GM19463 (cell line): ENCODE measurements around the gene TUNAR.

Source experiments
- ATAC-seq: cut with Tn5 transposase; IDR thresholded peaks from one replicate; pipeline ENCODE4 v1.9.1; 2021; ENCODE audit warnings: mild to moderate bottlenecking, moderate library complexity; ENCODE audit not compliant: unreplicated experiment

The TUNAR gene

DNA sequence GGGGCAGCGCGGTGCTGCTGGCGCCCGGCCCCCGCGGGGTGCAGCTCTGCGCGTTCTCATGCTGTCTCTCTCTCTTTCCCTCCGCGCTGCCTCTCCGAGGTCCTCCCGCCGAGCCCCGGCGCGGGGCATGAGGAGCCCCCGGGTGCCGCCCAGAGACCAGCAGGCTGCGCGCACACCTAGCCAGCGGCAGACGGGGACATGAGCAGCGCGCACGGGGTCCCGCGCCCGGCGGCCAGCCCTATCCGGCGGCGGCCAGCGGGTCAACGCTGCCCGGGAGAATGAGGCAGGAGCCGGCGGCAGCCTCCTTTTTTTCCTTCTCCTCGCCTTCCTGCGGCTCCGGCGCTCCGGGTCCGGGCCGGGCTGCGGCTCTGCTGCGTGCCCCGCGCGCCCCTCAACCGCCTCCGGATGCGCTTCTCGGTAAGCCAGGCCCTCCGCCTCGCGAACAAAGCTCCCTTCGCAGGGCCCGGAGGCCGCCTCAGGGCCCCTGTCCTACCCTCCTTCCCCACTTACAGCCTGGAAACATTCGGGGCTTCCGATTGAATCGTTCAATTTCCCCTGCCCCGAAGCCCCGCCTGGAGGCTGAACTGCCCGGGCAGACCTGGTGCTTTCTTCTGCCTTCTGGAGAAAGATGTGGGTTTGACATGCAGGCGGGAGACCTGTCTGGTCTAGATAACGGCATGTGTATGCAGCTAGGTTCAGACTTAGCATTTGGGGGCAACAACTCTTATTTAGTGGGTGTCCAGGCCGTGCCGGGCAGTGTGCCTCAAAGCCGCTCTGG, at the start of gene TUNAR:
Gene TUNAR, plus strand, starts transcription at position 72 of the 778 bp plus-strand sequence.
- no peak for ATAC-seq

DNA sequence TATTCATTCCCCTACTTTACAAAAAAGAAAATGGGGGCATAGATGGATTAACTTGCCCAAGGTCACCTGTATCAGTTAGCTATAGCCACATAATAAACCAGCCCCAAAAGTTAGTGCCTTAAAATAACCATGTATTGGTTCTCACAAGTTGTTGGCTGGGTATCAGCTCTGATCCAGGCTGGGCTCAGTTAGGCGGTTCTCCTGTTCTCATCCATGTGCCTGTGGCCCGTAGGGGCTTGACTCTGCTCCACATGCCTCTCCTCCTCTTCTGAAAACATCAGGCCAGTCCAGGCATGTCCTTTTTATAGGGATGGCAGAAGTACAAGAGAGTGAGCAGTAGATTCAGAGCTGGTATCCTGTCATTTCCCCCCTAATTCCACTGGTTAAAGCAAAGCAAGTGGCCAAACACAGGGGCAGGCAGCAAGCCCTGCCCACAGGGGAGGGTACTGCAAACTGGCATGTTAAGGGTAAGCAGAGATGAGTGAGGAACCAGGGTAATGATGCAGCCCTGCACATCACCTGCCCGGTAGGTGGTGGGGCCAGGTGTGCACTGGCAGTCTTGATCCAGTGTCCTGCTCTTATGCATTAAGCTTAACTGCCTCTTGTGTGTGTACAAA, 47.9 kb upstream of the TUNAR start:
- no peak for ATAC-seq

DNA sequence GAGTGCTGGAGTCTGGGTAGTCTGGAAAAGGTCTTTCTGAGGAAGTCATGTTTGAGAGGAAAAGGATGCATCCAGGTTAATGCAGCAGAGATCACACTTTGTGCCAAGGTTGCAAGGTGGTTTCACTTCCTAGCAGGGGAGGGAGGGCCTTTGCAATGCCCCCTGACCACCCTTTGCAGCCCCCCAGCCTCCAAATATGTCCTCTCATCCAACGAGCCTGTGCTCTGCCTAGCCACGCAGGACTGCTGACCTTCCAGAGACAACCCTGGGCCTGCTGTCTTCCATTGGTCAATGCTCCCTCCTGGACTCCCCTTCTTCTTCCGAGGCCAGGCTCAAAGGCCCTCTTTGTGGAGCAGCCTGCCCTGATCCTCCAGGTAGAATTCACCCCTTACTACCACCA, 47.3 kb upstream of the TUNAR start:
- no peak for ATAC-seq

DNA sequence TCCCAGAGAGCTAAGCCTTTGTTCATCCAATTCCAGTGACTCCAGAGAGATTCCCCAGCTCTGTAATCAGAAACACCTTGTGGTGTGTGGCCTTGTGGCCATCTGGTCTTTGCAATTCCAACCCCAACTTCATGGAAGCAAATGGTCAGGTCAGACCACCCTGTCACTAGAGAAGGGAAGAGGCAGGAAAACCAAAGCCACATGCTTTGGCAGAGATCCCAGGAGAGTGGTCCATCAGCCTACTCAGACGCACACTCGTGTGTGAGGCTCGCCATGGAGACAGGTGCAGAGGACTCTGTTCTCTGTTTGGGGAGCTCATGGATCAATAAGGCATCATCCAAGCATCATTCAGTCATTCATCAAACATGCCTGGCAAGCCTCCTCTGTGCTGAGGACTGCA, 46.2 kb upstream of the TUNAR start:
- ATAC-seq: no peak

DNA sequence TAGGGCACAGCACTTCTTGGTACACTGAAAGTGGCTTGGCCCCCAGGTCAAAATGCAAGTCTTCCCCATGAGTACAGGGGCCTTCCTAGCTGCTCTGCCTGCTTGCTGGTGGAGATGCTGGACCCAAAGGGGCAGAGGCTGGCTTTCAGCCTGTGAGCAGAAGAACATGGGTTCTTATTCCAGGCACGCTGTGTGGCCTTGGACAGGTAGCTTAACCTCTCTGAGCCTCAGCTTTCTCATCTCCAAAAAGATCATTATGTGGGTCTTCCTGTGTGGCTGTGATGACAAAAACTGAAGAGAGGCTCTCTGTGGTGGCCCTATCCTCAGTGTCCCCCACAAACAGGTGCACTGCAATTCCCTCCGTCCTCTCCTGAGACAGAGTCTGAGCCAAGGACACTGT, 45.6 kb upstream of the TUNAR start:
- ATAC-seq: no peak

DNA sequence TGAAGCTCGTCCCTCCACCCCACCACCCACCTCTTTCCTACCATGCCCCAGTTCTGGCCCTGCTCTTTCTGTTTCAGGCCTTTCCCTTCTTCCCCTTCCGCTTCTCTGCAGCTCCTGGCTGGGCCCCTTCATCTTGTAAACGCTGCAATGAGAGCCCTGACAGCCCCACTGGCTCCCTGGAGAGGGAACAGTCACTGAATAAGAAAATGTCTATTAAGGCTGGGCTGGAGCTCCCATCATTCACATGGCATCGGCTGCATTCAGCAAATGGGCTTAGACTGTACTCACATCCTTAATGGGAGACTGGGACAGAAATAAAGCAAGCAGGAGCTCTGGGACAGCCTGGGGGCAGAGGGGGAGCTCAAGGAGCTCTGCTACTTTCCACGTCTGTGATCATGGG, 45.2 kb upstream of the TUNAR start:
- no peak for ATAC-seq

DNA sequence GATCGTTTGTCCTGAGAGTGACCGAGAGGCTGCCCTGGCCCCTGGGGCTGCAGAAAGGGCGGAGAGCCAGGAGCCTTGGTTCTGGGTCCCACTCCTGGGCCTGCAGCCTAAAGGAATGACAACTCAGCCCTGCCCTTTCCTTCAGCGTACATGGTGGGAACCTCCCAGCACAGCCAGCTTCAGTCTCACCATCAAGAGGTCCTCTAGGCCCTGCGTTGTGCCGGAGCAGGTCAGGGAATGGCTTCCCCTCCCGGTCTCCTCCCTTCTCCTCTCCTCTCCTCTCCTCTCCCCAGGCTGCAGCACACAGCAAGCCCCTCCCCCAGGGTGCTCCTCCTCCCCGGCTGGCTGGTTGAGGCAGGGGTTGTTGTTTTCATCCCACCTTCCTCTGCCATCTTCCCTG, 44.6 kb upstream of the TUNAR start:
- ATAC-seq: no peak

DNA sequence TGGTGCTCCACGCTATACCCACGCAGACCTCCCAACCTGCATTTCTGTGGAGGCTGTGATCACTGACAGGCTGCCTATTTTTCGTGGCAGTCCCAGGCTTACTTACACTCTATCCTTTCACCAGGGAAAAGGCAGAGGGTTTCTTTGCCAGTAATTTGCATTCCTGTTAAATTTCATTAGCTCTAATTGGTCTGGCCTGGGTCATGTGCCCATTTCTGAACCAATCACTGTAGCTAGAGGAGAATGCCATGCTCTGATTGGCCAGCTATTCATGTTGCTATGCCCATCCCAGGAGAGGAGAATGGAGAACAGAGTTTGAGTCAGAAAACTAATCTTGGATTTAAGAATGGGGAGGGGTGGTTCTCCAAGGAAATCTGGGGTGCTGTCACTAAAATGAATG, 43.2 kb upstream of the TUNAR start:
- no peak for ATAC-seq

DNA sequence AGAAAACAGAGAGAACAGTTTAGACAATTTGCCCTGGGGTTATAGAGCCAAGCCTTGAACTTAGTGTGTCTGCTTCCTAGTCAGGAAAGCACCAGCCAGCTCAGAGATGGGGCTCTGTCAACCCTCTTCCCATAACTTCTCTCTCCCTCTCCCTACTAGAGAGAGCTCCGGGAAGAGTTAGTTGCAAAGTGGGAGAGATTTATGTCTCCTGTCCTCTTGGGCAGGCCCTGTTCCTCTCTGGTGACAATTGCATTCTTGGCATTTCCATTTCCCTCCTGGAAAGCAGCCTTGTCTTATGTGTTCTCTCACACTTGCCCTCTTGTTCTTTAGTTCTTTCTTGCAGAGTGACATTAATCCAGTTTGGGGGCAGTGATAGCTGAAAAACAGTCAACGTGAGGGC, 42.1 kb upstream of the TUNAR start:
- no peak for ATAC-seq

DNA sequence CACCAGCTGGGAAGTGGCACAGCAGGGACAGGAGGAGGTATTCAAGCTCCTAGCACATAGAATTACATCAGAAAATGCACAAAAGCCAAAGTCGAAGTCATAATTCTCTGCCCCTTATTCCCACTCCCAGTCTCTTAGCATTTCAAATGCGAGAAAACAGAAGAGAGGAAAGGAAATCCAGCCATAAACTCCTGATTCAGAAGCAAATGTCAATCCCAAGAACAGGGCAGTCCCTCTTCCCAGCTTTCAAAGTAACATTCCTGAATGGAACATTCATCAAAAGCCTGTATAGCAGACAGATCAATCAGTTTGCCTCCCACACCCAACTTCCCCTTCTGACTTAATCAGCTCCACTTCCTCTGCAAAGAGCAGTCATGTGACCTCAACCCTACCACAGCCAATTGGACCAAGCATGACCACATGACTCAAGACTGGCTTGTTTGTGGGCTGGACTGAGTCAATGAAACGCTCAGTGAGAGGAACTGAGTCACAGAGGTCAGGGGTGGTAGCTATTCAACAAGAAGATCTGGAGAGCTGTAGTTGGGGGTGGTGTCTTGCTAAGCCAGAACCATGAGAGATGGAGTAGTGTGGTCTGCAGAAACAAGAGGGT, 41.4 kb upstream of the TUNAR start:
- no peak for ATAC-seq

DNA sequence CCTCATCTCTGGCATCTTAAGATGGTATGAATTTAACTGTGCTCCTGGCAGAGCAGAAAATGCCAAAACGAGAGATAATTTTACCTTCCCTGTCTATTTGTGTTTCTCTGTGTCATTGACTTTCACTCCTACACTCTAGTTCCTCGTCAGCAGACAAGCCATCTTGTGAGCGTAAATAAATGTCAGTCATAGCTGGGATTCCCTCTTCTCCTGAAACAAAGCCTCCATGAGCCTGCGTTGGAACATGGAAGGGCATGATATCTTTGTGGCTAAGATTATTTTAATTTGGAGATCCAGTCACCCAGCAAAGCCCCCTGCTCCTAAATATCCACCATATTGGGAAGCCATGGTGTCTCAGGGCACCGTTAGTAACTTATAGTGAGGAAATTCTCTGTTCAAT, 37.8 kb upstream of the TUNAR start:
- no peak for ATAC-seq

DNA sequence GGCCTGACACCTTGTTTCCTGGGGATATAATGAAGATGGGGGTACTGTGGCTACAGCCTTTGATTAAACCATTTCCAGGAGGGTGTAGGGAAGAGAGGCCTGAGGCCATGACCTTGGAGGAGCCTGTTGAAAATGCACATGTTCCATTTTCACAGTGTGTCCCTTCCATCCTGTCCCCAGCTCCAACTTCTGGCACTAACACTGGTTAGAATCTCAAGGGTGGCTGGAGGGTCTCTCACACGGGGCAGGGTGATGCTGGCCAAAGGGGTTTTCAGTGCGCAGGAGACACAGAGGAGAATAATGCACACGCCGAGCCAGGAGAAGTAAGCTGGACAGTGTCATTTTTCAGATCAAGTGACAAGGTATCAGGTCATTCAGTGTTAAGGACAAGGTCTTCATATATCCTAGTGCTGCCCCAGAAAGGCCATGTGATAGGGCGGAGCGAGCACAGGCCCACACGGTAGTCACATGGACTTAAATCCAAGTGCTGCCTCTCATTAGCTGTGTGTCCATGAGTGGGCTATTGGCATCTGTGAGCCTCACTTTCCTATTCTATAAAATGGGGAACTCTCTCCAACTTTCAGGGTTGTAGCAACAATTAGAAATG, 36.4 kb upstream of the TUNAR start:
- ATAC-seq: no peak

DNA sequence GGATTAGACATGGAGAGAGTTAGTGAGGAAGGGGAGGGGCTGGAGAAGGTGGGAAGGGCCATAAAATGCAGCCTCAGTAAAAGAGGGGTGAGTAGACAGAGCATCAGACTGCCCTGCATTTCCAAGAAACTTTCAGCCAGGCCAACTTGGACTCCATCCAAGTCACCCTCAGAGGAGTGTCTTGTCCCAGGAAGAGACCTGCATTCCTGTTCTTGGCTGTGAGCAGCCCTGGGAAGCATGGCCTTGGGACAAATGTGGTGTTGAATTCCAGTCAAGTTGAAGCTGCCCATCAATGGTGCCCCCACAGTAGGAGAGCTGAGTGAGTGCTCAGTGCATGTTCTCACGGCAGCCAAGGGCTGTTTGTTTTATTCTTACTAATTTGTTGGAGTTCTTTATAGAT, 35.0 kb upstream of the TUNAR start:
- ATAC-seq: no peak

DNA sequence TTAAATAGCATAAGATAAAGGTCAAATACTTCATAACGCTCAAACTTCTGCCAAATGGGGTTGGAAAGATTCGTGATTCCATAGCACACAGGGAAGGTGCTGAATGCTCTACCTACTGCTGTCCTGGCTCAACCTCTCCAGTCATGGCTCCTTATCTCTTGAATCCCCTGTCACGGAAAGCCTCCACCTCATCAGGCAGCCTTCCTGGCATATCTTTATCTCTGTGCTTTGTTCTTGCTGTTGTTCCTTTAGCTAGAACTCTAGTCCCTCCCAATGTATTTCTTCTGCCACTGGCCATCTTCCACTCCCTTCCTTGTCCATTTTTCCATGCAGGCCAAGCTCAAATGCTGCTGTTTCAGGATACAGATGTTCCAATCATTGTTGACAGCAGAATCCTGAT, 26.9 kb upstream of the TUNAR start:
- ATAC-seq: no peak

DNA sequence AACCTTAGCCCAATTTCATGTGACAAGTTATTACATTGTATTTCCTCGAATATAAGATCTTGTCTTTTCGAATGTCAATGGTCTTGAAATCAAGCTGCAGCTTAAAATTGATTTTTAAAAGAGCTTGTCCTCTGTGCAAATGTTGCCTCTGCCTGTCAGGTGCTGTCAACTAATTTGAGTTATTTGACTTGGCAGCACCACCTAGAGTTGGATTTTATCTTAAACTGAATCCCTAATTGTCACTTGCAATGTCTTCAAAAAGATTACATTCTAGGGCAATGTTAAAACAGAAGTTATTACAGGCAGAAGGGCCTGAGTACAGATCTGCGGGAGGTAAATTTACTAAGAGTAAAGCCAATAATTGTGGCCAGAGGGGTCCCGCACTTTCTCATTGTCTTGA, 26.2 kb upstream of the TUNAR start:
- no peak for ATAC-seq

DNA sequence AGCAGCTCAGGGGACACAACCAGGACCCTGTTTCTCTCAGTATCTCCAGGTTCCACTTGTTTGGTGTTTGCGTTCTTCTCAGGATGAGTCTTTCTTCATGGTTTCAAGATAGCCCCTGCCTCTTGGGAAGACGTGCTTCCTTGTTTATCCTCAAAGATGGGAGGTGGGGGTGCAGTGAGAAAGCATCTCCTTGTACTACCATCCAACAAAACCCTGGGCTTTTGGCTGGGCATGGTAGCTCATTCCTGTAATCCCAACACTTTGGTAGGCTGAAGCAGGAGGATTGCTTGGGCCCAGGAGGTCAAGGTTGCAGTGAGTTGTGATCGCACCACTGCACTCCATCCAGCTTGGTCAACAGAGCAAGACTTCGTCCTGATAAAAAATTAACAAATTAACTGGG, 21.0 kb upstream of the TUNAR start:
- no peak for ATAC-seq

DNA sequence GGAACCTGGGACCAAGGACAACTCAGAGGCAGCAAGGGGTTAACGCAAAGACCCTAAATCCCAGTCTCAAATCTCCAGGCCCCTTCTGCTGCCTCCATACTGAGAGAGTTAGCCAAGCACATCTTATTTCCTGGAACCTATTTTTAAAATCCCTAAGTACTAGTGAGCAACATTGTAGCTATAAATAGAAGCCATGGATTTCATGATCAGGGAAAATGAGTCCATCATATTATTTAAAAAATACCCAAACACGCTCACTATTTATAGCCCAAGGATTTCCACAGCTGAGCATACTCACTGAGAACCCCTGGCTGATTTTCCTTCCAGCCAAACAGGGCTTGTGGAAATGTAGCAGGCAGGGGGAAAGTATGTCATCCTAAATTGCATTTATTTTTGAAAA, 19.4 kb upstream of the TUNAR start:
- no peak for ATAC-seq

DNA sequence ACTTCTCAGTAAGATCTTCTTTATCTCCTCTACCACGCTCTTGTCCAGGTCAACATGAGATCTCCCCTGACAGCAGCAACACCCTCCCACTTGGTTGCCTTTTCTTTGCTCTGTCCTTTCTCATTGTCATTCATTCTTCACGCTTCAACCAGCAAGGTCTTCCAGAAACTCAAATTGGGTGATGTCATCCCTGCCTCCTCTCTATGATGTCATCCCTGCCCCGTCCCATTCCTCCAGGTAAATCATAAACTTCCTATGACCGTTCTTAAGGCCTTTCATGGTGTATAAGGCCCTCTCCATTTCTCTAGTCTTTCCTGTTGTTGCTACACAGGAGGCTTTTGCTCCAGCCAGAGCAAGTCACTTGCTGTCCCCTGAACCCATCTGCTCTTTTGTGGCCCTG, 17.7 kb upstream of the TUNAR start:
- no peak for ATAC-seq

DNA sequence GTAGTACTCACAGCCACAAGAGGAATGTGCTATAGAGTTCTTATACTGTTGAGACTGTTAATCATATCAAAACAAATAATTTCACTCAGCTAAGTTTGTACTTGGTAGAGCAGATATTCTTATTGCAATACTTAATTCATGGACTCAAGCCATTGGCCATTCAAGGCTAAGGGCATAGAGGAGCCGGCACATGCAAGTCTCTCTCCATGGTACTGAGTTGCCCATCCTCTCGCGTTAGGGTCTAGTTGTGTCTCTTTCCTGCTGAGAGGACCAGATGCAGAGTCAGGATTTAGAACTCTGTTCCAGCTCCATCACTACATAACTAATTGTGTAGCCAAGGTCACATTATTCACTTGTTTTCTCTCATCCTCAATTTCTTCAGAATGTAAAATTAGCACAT, 14.4 kb upstream of the TUNAR start:
- ATAC-seq: no peak

DNA sequence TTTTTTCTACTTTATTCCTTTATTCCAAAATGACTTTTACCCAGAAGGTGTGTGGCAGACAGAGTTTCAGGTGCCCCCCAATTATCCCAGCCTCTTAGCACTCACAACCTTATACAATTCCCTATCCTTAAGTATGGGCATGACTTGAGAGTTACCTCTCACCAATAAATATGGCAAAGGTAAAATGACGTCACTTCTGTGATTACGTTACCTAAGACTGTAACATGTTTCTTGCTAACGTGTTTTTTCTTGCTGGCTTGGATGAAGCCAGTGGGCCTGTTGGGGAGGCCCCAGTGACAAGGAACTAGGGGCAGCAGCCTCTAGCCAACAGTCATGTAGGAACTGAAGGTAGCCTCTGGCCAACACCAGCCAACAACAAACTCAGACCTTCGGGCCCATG, 13.3 kb upstream of the TUNAR start:
- no peak for ATAC-seq

DNA sequence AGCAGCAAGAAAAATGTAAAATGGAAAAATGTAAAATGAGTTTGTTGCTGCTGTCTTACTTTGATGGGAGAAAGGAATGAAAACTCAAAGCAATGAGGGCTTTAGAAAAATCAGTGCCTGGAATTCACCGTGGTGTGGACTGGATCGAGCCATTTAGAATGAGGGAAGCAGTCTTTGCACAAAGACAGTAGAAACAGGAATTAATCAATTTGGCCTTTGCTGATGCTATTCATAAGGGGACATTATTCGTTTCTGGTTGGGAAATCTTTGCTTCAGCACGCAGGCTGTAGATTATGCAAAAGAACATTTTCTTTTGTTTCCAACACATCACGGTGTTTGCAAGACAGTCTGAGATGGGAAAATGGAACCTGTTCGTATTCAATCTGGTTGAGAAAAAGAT, 6.9 kb upstream of the TUNAR start:
- ATAC-seq: no peak

DNA sequence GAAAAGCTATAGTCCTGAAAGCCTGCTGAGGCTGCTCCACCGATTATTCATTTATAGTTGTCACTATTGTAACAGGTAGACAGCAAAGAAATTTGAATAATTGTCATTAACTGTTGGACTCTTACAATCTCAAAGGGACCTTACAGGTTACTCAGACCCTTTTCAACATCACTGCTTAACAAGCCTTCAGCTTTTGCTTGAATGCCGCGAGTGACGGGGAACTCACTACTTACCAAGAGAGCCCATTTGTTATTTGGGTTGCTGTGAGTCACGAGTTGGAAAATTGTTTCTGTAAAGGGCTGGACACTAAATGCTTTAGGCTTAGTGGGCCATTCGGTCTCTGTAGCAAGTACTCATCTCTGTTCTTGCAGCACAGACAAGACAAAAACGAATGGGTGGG, 5.9 kb upstream of the TUNAR start:
- ATAC-seq: no peak
